SK-N-SH treated with all-trans-retinoic acid at 6 μM for 48 hours (cell line): ENCODE measurements around the gene EIF5B.

Experiments used
- ATAC-seq: fragments of 200-7000 bp; cut with Tn5 transposase; 3 replicates; pipeline ENCODE4 v1.9.1; 2020; ENCODE audit warnings: mild to moderate bottlenecking, moderate library complexity
- ARNTL ChIP-seq: fragments of 450-650 bp; formaldehyde crosslinking; IDR thresholded peaks from 2 replicates; pipeline ENCODE4 v1.5.0; 2020; ENCODE audit warnings: low read depth, mild to moderate bottlenecking, moderate library complexity, borderline replicate concordance
- BACH2 ChIP-seq: fragments of 250-450 bp; sonication (Bioruptor Pico); IDR thresholded peaks from 2 replicates; pipeline ENCODE4 v1.9.0; 2021; ENCODE audit warnings: mild to moderate bottlenecking, borderline replicate concordance
- CREB5 ChIP-seq: fragments of 250-450 bp; sonication (Bioruptor Pico); IDR thresholded peaks from 2 replicates; pipeline ENCODE4 v1.5.1; 2020; ENCODE audit warnings: low read depth, mild to moderate bottlenecking, moderate library complexity
- CSDC2 ChIP-seq: fragments of 250-450 bp; sonication (Bioruptor Pico); IDR thresholded peaks from 2 replicates; pipeline ENCODE4 v1.5.0; 2020; ENCODE audit warnings: mild to moderate bottlenecking, moderate library complexity
- CSRNP3 ChIP-seq: fragments of 250-450 bp; sonication (Bioruptor Pico); IDR thresholded peaks from 2 replicates; pipeline ENCODE4 v1.5.1; 2021; ENCODE audit warnings: mild to moderate bottlenecking, moderate library complexity
- ESRRG ChIP-seq: fragments of 250-450 bp; sonication (Bioruptor Pico); IDR thresholded peaks from 2 replicates; pipeline ENCODE4 v1.6.1; 2021; ENCODE audit warnings: mild to moderate bottlenecking
- GLIS3 ChIP-seq: fragments of 250-450 bp; sonication (Bioruptor Pico); IDR thresholded peaks from 2 replicates; pipeline ENCODE4 v1.5.0; 2020; ENCODE audit warnings: mild to moderate bottlenecking, moderate library complexity
- ISL1 ChIP-seq: fragments of 250-450 bp; sonication (Bioruptor Pico); IDR thresholded peaks from 2 replicates; pipeline ENCODE4 v2.1.2; 2022; ENCODE audit warnings: mild to moderate bottlenecking, moderate library complexity
- PATZ1 ChIP-seq: fragments of 250-450 bp; sonication (Bioruptor Pico); IDR thresholded peaks from 2 replicates; pipeline ENCODE4 v1.8.0; 2020; ENCODE audit warnings: mild to moderate bottlenecking, moderate library complexity, borderline replicate concordance
- POU6F1 ChIP-seq: fragments of 250-450 bp; sonication (Bioruptor Pico); IDR thresholded peaks from 2 replicates; pipeline ENCODE4 v1.8.0; 2021; ENCODE audit warnings: low read depth, mild to moderate bottlenecking, moderate library complexity, borderline replicate concordance
- PPARA ChIP-seq: fragments of 250-450 bp; sonication (Bioruptor Pico); IDR thresholded peaks from 2 replicates; pipeline ENCODE4 v1.5.0; 2020; ENCODE audit warnings: mild to moderate bottlenecking, borderline replicate concordance
- RARB ChIP-seq: fragments of 250-450 bp; sonication (Bioruptor Pico); IDR thresholded peaks from 2 replicates; pipeline ENCODE4 v1.8.0; 2021; ENCODE audit warnings: mild to moderate bottlenecking, moderate library complexity
- SNAI2 ChIP-seq: fragments of 250-450 bp; sonication (Bioruptor Pico); IDR thresholded peaks from 2 replicates; pipeline ENCODE4 v1.5.0; 2020; ENCODE audit warnings: mild to moderate bottlenecking, moderate library complexity
- TCF4 ChIP-seq: fragments of 250-450 bp; sonication (Bioruptor Pico); IDR thresholded peaks from 2 replicates; pipeline ENCODE4 v1.8.0; 2021; ENCODE audit warnings: mild to moderate bottlenecking, moderate library complexity, borderline replicate concordance
- TOX ChIP-seq: fragments of 250-450 bp; sonication (Bioruptor Pico); IDR thresholded peaks from 2 replicates; pipeline ENCODE4 v1.8.0; 2021; ENCODE audit warnings: mild to moderate bottlenecking, moderate library complexity, borderline replicate concordance
- TSHZ2 ChIP-seq: fragments of 250-450 bp; sonication (Bioruptor Pico); IDR thresholded peaks from 2 replicates; pipeline ENCODE4 v1.5.0; 2020; ENCODE audit warnings: mild to moderate bottlenecking, moderate library complexity
- ZC3H10 ChIP-seq: fragments of 250-450 bp; sonication (Bioruptor Pico); IDR thresholded peaks from 2 replicates; pipeline ENCODE4 v1.5.1; 2021; ENCODE audit warnings: mild to moderate bottlenecking, moderate library complexity
- ZFP3 ChIP-seq: fragments of 250-450 bp; sonication (Bioruptor Pico); IDR thresholded peaks from 2 replicates; pipeline ENCODE4 v1.5.0; 2020; ENCODE audit warnings: mild to moderate bottlenecking, moderate library complexity
- ZNF565 ChIP-seq: fragments of 450-650 bp; formaldehyde crosslinking; conservative IDR thresholded peaks from 2 replicates; pipeline ENCODE4 v1.5.0; 2020; ENCODE audit warnings: low read depth, mild to moderate bottlenecking, moderate library complexity
- ZNF70 ChIP-seq: fragments of 450-650 bp; formaldehyde crosslinking; IDR thresholded peaks from 2 replicates; pipeline ENCODE4 v1.5.0; 2020; ENCODE audit warnings: mild to moderate bottlenecking, moderate library complexity
- ZNF8 ChIP-seq: fragments of 450-650 bp; formaldehyde crosslinking; IDR thresholded peaks from 2 replicates; pipeline ENCODE4 v1.5.0; 2020; ENCODE audit warnings: mild to moderate bottlenecking, moderate library complexity

Gene EIF5B

GRCh38 chr2:99420751-99421299 lies 83.6 kb downstream of the EIF5B start:
- peak; percentile 30; the same call in 2 of the 3 replicates for ATAC-seq
- no peak for TF ChIP-seq PPARA (CRISPR knock-in tag)
- no peak for TF ChIP-seq BACH2 (CRISPR knock-in tag)
- no peak for TF ChIP-seq SNAI2 (CRISPR knock-in tag)
- TF ChIP-seq POU6F1 (CRISPR knock-in tag), result no peak
- no peak for TF ChIP-seq ESRRG (CRISPR knock-in tag)
- TF ChIP-seq ZNF565, result no peak
- no peak for TF ChIP-seq TCF4 (CRISPR knock-in tag)
- TF ChIP-seq, all 23 proteins: peak for 0

GRCh38 chr2:99421469-99421868 lies 84.3 kb downstream of the EIF5B start:
- TF ChIP-seq CSRNP3 (CRISPR knock-in tag) (no peak), RARB (CRISPR knock-in tag) (no peak), ISL1 (CRISPR knock-in tag) (no peak), CSDC2 (CRISPR knock-in tag) (no peak), GLIS3 (CRISPR knock-in tag) (no peak), TSHZ2 (CRISPR knock-in tag) (no peak), ZNF70 (no peak), POU6F1 (CRISPR knock-in tag) (no peak), TCF4 (CRISPR knock-in tag) (no peak), CREB5 (CRISPR knock-in tag) (no peak), PATZ1 (CRISPR knock-in tag) (no peak), ZNF8 (no peak), BACH2 (CRISPR knock-in tag) (no peak), ZC3H10 (CRISPR knock-in tag) (no peak), ZFP3 (CRISPR knock-in tag) (no peak)
- TF ChIP-seq, all 23 proteins: peak for 0
- no peak for ATAC-seq

- ATAC-seq, result no peak
- TF ChIP-seq ARNTL (no peak), CREB5 (CRISPR knock-in tag) (no peak), TOX (CRISPR knock-in tag) (no peak), SNAI2 (CRISPR knock-in tag) (no peak), CSRNP3 (CRISPR knock-in tag) (no peak)
- TF ChIP-seq, all 23 proteins: peak for 0
These were observed 85.4 kb downstream of the EIF5B start for GRCh38 chr2:99422599-99422998.
